Measurements from ENCODE around the gene PLCH2.

PLCH2 gene

GRCh38 chr1:2515763-2516080, 39.6 kb downstream of the PLCH2 start:
- DNase-seq (ENCODE audit: low spot score), result no peak

DNA sequence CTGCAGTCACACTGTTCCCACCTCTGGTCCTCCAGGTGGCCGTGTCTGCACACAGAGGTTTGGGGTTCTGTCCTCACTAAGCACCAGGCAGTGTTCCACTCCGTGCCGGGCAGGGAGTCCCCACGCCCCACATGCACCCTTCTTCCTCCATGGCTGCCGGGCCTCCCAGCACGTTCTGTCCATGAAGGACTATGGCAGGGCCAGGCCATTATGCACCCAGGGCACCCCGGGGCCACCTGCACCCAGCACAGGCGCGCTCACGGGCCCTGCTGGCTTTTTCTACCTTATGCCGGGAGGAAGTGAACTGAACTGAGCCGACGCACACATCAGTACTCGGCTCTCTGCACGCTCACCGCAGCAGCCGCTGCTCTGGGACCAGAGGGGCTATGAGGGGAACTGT, 40.0 kb downstream of the PLCH2 start:
- DNase-seq (ENCODE audit: low spot score), result no peak

DNA sequence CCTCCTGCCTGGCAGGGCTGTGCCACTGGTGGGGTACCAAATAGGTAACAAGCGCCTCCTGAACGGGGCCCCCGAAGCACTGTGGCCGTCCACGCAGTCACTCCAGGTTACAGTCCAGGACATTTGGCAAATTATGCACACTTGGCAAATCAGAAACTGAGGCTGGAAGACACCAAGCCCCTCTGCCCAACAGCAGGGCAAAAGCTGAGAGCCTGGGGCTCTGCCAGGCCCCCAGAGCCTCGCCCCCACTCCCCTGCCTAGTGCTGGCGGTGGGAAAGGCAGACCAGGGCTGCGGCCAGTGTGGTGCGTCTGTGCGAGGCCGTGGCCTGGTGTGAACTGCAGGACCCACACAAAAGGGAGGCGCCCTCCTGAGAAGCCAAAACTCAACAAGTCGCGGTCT, 40.9 kb downstream of the PLCH2 start:
- DNase-seq (ENCODE audit: low spot score), result no peak

GRCh38 chr1:2517966-2518365, 41.9 kb downstream of the PLCH2 start:
- DNase-seq (ENCODE audit: low spot score), result no peak

DNA sequence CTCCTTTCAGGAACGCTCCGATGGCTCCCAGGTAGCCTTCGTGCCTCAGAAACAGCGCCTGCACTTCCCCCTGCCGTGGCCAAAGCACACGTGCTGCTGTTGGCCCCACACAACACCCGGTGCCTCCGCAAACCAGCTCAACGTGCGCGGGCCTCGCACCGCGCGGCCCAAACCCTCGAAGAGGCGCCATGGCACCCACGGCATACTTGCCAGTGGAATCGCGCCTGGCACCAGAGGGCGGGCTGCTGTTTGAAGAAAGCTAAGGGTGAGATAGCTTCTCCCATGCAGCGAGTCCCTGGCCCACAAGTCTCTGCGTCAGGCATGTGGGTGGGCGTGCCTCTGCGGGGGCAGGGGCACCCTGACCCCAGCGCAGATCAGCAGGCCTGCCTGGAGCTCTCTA, 42.4 kb downstream of the PLCH2 start:
- DNase-seq (ENCODE audit: low spot score), result no peak

GRCh38 chr1:2519029-2519685, 43.1 kb downstream of the PLCH2 start:
- DNase-seq (ENCODE audit: low spot score), result no peak

DNA sequence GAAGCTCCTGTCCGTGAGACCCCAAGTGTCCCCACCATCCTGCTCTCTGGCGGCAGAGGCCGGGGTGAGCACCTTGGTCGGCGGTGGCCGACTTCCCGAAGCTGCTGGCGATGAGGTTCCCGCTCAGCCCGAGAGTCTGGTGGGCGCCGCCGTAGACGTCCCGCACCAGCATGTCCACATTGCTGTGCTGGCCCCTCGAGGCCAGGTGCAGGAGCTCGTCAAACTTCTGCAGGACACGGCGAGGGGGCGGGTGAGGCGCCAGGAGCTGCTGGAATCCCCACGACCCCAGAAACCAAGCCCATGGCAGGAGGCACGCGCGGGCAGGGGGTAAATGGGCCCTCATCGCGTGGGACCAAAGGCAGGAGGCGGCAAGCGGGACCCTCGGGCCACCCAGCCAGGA, 43.6 kb downstream of the PLCH2 start:
- no peak for DNase-seq (ENCODE audit: low spot score)

DNA sequence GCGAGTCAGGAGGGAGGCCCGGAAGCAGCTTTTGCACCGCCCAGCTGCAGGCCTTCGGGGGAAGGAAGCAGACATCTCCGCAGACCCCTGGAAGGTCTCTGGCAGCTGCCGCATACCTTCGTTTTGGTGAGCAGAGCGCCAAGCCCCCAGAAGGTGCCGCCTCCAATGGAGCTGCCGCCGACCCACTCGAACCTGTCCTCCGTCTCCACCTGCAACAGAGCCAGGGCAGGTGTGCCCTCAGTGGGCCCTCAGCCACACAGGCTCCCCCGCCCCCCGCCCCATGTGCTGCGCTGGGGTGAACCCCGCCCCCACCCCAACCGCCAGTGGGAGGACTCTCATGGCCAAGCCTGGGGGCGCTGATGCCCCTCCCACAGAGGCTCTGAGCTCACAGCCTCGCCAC, 44.1 kb downstream of the PLCH2 start:
- DNase-seq (ENCODE audit: low spot score), result no peak

GRCh38 chr1:2520806-2521205, 44.7 kb downstream of the PLCH2 start:
- DNase-seq (ENCODE audit: low spot score), result no peak

- DNase-seq (ENCODE audit: low spot score), result no peak
Measured at GRCh38 chr1:2522230-2522629, 46.1 kb downstream of the PLCH2 start.

DNA sequence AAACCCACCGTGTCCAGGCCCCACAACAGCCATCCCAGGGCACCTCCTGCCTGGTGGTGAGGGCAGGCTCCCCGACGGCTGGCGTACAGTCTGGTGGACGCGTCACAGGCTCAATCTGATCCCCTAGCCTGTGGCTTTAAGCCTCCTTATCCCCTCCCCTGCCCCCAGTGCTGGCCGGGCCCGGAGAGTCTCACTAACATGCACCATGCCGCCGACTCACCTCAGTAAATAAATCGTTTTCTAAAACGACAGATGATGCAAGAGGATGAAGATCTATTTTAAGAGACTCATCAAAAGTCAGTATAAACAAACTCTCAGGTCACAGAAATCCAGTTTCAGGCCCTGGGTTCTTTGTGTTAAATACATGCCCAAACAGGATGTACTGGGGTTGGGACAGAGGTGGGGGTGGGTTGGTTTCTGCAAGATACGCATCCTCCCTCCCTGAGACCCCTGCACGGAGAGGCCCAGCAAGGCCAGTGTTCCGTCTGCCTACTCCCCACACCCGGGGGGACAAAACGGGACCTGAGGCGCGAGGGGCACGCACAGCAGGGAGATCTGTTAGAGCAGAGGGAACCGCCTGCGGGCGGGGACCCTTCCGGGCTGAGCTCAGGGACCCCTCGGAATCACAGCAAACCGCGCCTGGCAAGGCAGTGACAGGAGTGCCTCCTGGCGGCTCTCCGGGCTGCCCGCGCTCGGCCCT, 47.3 kb downstream of the PLCH2 start:
- DNase-seq (ENCODE audit: low spot score), result no peak

DNA sequence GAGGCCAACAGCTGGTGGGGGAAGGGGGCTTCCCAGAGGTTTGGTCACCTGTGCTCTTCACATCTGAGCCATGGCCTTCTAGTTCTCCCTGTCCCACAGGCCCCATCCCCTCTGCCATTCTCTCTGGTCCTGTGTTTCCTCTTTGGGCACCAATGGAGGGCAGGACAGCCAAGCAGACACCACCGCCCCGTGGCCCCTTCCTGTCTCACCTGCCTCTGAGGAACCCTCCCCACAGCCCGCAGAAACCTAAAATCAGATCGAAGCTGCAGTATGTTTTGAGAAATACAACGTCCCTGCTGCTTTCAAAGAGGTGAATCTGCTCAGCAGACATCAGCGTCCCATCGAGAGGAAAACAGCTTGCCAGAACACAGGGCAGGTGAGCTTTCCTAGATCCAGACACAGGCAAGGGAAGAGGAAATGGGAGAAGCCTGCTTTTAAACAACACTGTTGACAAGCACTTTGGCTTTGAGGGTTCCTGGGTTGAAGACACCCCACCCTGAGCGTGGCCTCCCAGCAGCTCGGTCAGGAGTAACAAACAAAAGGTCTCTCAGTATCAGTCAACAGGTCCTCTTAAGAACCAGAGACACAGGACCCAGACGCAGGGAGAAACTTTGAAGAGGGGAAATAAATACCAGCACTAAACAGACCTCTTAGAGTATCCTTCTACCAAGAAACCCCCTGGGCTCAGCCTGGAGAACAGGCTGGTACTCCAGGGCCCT, 48.0 kb downstream of the PLCH2 start:
- DNase-seq (ENCODE audit: low spot score), result no peak

DNA sequence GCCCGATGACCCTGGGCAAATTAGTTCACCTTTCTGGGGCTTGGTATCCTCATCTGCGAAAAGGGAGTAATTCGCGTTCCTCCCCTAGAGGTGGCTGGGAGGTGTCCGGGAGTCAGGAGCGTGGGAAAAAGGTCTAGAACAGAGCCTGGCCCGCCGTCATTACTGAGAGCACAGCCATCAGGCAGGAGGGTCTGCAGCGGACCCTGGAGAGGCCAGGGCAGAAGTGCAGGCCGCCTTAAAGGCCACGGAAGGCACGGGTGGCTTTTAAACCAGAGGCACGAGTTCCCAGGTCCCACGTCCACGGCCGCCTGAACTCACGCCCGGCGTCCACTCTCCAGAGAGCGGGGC, 49.5 kb downstream of the PLCH2 start:
- DNase-seq (ENCODE audit: low spot score), result no peak

DNA sequence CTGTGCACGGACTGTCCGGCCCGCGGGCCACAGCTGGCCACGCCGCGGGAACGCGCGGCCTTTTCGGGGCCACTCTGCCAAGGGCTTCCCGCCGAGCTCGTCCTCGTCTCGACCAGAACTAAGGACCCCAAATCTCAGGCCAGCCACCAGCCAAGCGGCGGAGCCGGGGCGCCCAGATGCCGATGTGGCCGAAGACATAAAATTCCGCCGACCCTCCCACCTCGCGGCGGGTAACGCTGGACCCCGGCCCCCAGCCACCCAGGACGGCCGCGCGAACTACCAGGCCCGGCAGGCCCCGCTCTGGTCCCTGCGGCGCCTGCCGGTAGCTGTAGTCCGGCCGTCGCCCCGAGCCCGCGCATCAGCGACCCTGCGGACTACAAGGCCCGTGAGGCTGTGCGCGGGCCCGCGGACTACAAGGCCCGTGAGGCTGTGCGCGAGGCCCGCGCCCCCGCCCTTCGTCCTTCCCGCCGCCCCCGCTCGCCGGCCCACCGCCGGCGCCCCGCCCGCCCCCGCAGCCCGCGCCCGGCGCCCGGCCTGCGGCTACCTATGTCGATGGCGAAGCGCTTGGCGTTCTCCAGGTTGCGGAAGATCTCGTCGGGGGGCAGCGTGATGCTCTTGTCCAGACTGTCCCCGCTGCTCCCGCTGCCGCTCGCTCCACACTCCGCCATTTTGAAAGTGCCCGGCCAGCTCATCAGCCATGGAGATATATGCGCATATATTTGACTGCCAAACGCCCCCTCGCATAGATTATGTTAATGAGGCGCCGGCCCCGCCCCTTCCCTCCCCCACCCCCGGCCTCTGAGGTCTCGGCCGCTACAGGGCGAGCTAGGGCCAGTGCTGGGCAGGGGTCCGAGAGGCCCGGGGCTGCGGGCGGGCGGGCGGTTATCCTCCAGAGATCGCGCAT, 50.1 kb downstream of the PLCH2 start, which contains the start of gene PANK4:
PANK4 (minus strand) TSS at position 677 of the 904 bp plus-strand sequence; CDS start at position 668, 9 bp downstream.
- DNase-seq (ENCODE audit: low spot score), result peak; percentile 93

- DNase-seq (ENCODE audit: low spot score), result no peak
Measured at GRCh38 chr1:2526824-2527555, 50.9 kb downstream of the PLCH2 start.

- DNase-seq (ENCODE audit: low spot score), result no peak
Measured at GRCh38 chr1:2527556-2527860, 51.4 kb downstream of the PLCH2 start.

DNA sequence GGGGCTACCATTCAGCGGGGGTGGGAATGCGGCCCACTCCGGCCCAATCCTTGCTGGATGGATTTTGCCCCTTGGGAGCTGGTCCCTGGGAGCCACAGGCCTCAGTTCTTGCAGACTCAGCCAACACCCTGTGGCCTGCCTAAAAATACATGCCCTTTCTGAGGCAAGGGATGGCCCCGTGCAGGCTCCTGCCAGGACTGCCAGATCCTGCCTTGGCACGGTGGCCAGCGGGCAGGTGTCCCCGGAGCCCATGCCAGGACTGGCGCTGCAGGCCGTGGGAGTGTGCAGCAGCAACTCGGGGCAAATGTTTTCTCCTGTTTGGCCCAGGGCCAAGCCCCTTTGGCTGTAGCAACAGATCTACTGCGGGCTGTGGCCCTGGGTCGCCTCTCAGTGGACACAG, 51.9 kb downstream of the PLCH2 start:
- DNase-seq (ENCODE audit: low spot score), result peak; percentile 93

GRCh38 chr1:2528611-2528965, 52.5 kb downstream of the PLCH2 start:
- DNase-seq (ENCODE audit: low spot score), result no peak

- no peak for DNase-seq (ENCODE audit: low spot score)
Measured at GRCh38 chr1:2528966-2529783, 53.1 kb downstream of the PLCH2 start.

GRCh38 chr1:2529784-2530512, 53.9 kb downstream of the PLCH2 start, which contains the start of gene HES5:
TSS of gene HES5 (minus strand) at chr1:2530263. CDS start at chr1:2530164, 99 bp downstream.
- DNase-seq (ENCODE audit: low spot score), result no peak
